ENCODE measurements around the gene LECT2.

LECT2 gene

GRCh38 chr5:135998889-135999288 is 44.1 kb upstream of the LECT2 start:
- CTCF ChIA-PET: interaction anchor here (0.6 kb wide), 1 partner anchor 11 kb away, joined by 3 read pairs; no protein-coding TSS in a partner anchor
- DNase-seq (ENCODE audit: extremely low spot score): no peak
- POLR2A ChIA-PET: no interaction called here
- TF ChIP-seq, protein P1, sequence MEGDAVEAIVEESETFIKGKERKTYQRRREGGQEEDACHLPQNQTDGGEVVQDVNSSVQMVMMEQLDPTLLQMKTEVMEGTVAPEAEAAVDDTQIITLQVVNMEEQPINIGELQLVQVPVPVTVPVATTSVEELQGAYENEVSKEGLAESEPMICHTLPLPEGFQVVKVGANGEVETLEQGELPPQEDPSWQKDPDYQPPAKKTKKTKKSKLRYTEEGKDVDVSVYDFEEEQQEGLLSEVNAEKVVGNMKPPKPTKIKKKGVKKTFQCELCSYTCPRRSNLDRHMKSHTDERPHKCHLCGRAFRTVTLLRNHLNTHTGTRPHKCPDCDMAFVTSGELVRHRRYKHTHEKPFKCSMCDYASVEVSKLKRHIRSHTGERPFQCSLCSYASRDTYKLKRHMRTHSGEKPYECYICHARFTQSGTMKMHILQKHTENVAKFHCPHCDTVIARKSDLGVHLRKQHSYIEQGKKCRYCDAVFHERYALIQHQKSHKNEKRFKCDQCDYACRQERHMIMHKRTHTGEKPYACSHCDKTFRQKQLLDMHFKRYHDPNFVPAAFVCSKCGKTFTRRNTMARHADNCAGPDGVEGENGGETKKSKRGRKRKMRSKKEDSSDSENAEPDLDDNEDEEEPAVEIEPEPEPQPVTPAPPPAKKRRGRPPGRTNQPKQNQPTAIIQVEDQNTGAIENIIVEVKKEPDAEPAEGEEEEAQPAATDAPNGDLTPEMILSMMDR (IDR thresholded peaks at IDR 0.05; ENCODE audit: control extremely low read depth, extremely low read depth, low read depth, missing control alignments): no peak

GRCh38 chr5:135997673-135998335 is 43.0 kb upstream of the LECT2 start:
- ChIA-PET POLR2A (no interaction called here), CTCF (interaction anchor here (0.7 kb wide), 1 partner anchor 11 kb away, joined by 3 read pairs; no protein-coding TSS in a partner anchor)
- TF ChIP-seq, protein P1 (IDR thresholded peaks at IDR 0.05; ENCODE audit: control extremely low read depth, extremely low read depth, low read depth, missing control alignments): no peak
- DNase-seq (ENCODE audit: extremely low spot score): no peak

- DNase-seq (ENCODE audit: extremely low spot score): no peak
- CTCF ChIA-PET: no interaction called here
- TF ChIP-seq, protein P1 (IDR thresholded peaks at IDR 0.05; ENCODE audit: control extremely low read depth, extremely low read depth, low read depth, missing control alignments): no peak
- POLR2A ChIA-PET: no interaction called here
Measured at GRCh38 chr5:135996611-135997010, 41.8 kb upstream of the LECT2 start.

GRCh38 chr5:135995976-135996375 is 41.2 kb upstream of the LECT2 start:
- TF ChIP-seq, protein P1 (IDR thresholded peaks at IDR 0.05; ENCODE audit: control extremely low read depth, extremely low read depth, low read depth, missing control alignments): no peak
- no peak for DNase-seq (ENCODE audit: extremely low spot score)
- ChIA-PET CTCF (interaction anchor here (0.8 kb wide), 1 partner anchor 19 kb away, joined by 3 read pairs; no protein-coding TSS in a partner anchor), POLR2A (no interaction called here)

DNA sequence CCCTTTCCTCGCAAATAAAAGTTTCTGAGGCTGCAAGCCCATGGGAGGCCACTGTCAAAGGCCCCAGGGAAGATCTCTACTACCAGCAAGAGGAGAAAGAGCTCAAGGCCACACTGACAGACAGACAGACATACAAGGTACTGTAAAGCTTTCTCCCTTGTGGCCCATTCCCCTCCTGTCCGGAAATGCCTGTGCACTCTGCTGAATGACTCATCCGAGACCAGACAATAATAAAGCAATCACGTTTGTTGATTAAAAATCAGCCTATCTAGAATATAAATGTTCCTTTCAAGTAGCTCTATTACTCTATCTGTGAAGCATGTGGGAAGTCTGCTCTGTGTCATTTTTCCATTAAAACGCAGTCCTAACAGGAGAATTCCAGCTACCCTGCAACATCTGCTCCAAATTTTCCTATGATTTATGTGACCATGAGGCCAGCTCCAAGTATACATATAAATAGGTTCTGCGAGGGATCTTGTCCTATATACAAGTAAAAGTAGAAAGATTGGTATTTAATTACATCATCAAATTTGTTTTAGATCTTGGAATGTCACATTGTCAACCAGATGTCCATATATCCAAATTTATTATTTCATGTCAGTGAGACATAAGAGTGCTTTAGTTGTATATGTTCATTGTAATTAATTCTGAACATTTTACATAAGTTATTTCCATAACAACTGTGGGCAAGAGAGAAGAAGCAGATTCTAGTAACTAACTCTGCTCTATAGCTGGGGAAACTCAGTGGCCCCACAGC is 39.3 kb upstream of the LECT2 start:
- TF ChIP-seq, protein P1 (IDR thresholded peaks at IDR 0.05; ENCODE audit: control extremely low read depth, extremely low read depth, low read depth, missing control alignments): no peak
- CTCF ChIA-PET: interaction anchor here (1.1 kb wide), 1 partner anchor 17 kb away, joined by 3 read pairs; no protein-coding TSS in a partner anchor
- POLR2A ChIA-PET: no interaction called here
- DNase-seq (ENCODE audit: extremely low spot score): no peak

GRCh38 chr5:135993335-135993879 is 38.6 kb upstream of the LECT2 start:
- POLR2A ChIA-PET: no interaction called here
- DNase-seq (ENCODE audit: extremely low spot score): no peak
- TF ChIP-seq, protein P1 (IDR thresholded peaks at IDR 0.05; ENCODE audit: control extremely low read depth, extremely low read depth, low read depth, missing control alignments): no peak
- CTCF ChIA-PET: no interaction called here
